Measurements from ENCODE around the gene REXO1.

REXO1 gene

DNA sequence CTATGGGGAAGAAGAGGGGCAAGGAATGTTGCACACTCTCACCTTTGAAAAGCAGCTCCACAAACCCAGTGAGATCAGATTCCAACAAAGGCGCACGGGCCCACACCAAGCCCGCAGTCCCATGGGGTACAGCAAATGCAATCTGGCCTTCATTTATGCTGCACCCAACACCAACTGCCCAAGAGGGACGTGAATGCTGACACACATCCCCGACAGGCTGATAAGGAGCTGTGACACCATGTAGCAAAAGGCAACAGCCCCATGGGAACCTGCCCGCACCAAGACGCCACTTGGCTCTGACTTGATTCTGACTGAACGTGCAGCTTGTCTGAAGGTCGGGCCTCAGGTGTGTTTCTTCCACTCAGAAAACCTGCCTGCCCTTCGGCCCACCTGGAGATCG is 17.3 kb downstream of the REXO1 start:
- no peaks in the 10 kb centered on the region for H3K9me3 ChIP-seq (ENCODE audit: low read depth, low read length)
- peaks cover 3% of the 10 kb centered on the region; the same call in 1 of the 2 replicates for H3K36me3 ChIP-seq (ENCODE audit: insufficient read depth, low read length)
- no peak overlapping the region for H3K4me3 ChIP-seq
- no peak for DNase-seq (ENCODE audit: low read depth, low spot score)
- H3K9ac ChIP-seq (ENCODE audit: insufficient read length): no peak overlapping the region
- TF ChIP-seq POLR2AphosphoS5 (IDR thresholded peaks at IDR 0.05; ENCODE audit: borderline replicate concordance, low read depth, low read length): no peak
- TF ChIP-seq EZH2 (IDR thresholded peaks at IDR 0.05): no peak
- no peak for TF ChIP-seq FOXP2 (optimal IDR thresholded peaks at IDR 0.05; ENCODE audit: control extremely low read depth, extremely low read length, insufficient read depth)
- H3K27ac ChIP-seq: no peak overlapping the region

DNA sequence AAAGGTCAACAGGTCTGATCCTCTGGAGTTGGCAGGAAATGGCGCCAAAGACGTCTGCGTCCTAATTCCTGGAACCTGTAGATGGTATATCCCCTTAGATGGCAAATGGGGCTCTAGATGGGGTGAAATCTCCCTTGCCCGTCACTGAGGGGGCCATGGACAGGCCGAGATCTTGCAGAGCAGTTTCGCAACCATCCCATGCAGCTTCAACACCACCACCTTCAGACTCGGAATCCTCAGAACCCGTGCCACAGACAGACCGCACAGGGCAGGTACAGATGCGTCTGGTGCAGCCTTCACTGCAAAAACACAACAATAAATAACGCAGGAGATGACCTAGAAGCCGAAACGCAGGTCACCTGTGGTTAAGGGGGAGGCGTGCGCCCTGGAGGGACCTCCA is 17.7 kb downstream of the REXO1 start:
- Histone ChIP-seq H3K9me3 (ENCODE audit: low read depth, low read length) (no peaks in the 10 kb centered on the region), H3K4me3 (no peak overlapping the region), H3K36me3 (ENCODE audit: insufficient read depth, low read length) (peaks cover 3% of the 10 kb centered on the region; the same call in 1 of the 2 replicates), H3K27ac (no peak overlapping the region), H3K9ac (ENCODE audit: insufficient read length) (no peak overlapping the region)
- no peak for TF ChIP-seq POLR2AphosphoS5 (IDR thresholded peaks at IDR 0.05; ENCODE audit: borderline replicate concordance, low read depth, low read length)
- DNase-seq (ENCODE audit: low read depth, low spot score): no peak

DNA sequence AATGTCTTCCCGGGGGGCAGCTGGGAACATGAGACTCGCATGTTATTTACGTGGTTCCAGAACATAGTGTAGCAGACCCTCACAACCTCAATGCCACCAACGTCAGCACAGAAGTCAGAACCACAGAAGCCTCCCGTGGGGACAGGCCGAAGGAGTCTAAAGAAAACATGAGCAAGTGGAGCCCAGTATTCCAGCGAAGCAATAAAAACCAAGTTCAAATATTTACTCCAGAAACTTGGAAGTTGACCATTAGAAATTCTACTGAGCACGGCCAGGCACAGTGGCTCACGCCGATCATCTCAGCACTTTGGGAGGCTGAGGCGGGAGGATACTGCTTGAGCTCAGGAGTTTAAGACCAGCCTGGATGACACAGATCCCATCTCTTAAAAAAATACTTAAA is 18.3 kb downstream of the REXO1 start:
- no peak overlapping the region for H3K27ac ChIP-seq
- no peak overlapping the region for H3K4me3 ChIP-seq
- DNase-seq (ENCODE audit: low read depth, low spot score): no peak
- H3K9me3 ChIP-seq (ENCODE audit: low read depth, low read length): no peaks in the 10 kb centered on the region
- TF ChIP-seq FOXP2 (optimal IDR thresholded peaks at IDR 0.05; ENCODE audit: control extremely low read depth, extremely low read length, insufficient read depth) (no peak), EZH2 (IDR thresholded peaks at IDR 0.05) (no peak), POLR2AphosphoS5 (IDR thresholded peaks at IDR 0.05; ENCODE audit: borderline replicate concordance, low read depth, low read length) (no peak)
- no peak overlapping the region for H3K9ac ChIP-seq (ENCODE audit: insufficient read length)
- peaks cover 3% of the 10 kb centered on the region; the same call in 1 of the 2 replicates for H3K36me3 ChIP-seq (ENCODE audit: insufficient read depth, low read length)

DNA sequence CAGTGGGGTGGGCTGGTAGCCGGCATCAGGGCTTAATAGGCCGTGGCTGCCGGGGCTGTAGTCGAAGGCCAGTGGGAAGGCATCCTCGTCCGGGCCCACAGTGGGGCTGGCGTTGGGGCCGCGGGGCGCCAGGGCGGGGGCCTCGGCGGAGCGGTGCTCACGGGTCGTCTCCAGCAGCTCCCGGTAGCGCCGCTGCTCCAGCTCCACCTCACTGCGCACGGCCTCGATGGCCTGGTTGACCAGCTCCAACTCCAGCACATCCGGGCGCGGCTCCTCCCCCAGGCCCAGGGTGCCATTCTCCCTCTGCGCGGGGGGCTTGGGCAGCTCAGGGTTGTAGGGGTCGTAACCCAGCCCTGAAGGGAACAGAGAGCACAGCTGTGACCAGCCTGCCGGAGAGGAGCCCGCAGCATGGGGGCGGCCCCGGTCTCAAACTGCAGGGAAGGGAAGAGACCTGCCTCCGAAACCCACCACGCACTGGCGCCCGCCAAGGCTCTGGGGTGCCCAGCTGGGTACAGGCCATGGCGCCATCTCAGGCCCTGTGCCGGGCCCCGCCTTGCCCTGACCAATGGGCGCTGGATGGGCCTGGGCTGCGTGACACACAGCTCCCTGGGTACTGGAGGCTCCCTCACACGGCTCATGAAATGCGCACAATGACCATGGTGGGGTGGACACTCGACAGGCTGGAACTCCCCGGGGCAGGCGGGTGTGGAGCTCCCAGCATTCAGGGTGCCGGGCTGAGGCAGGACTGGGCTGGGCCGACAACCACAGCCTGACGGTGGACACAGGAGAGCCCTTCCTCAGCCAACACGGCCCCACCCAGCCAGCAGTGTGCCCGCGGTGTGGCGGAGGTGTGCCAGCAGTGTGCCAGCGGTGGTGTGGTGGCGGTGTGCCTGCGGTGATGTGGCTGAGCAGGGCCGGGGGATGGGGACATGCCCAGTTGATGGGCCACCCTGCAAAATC is 19.7 kb downstream of the REXO1 start:
- no peak for DNase-seq (ENCODE audit: low read depth, low spot score)
- Histone ChIP-seq H3K27ac (no peak overlapping the region), H3K4me3 (no peak overlapping the region), H3K9me3 (ENCODE audit: low read depth, low read length) (no peaks in the 10 kb centered on the region), H3K36me3 (ENCODE audit: insufficient read depth, low read length) (peaks cover 3% of the 10 kb centered on the region), H3K9ac (ENCODE audit: insufficient read length) (no peak overlapping the region)
- no peak for TF ChIP-seq FOXP2 (optimal IDR thresholded peaks at IDR 0.05; ENCODE audit: control extremely low read depth, extremely low read length, insufficient read depth)
- TF ChIP-seq POLR2AphosphoS5 (IDR thresholded peaks at IDR 0.05; ENCODE audit: borderline replicate concordance, low read depth, low read length): no peak
- TF ChIP-seq EZH2 (IDR thresholded peaks at IDR 0.05): no peak

DNA sequence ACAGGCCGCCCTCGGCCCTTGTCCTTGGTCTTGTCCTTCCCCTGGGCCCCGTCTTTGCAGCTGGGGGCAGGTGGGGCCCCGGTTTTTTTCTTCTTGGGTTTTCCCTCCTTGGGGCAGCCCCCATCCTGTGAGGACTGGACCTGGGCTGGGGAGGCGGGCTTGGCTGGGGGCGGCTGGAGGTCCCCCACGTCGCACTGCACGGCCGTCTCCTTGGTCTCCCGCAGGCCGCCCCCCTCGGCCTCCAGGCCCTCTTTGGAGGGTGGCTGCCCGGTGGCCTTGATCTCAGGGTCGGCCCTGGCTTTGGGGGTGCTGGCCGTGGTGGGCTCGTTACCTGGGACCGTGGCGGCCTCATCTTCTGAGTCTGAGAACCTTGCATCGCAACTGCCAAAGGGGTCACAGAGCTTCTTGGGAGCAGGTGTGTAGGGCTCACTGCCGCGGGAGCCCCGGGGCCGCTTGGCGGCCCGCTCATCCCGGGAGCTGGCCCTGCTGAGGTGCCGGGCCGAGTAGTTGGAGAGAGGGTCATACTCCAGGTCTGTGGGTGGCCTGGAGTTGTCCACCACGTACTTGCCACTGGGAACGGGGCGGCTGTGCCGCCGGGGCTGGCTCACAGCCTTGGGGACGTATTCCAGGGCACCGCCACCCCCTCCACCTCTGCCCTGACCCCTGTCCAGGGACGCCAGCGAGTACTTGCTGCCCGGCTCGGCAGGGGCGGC is 20.6 kb downstream of the REXO1 start:
- no peak for DNase-seq (ENCODE audit: low read depth, low spot score)
- TF ChIP-seq EZH2 (IDR thresholded peaks at IDR 0.05): no peak
- TF ChIP-seq POLR2AphosphoS5 (IDR thresholded peaks at IDR 0.05; ENCODE audit: borderline replicate concordance, low read depth, low read length): no peak
- no peak for TF ChIP-seq FOXP2 (optimal IDR thresholded peaks at IDR 0.05; ENCODE audit: control extremely low read depth, extremely low read length, insufficient read depth)
- Histone ChIP-seq H3K27ac (no peak overlapping the region), H3K9me3 (ENCODE audit: low read depth, low read length) (no peaks in the 10 kb centered on the region), H3K4me3 (no peak overlapping the region), H3K9ac (ENCODE audit: insufficient read length) (no peak overlapping the region), H3K36me3 (ENCODE audit: insufficient read depth, low read length) (peaks cover 6% of the 10 kb centered on the region)

DNA sequence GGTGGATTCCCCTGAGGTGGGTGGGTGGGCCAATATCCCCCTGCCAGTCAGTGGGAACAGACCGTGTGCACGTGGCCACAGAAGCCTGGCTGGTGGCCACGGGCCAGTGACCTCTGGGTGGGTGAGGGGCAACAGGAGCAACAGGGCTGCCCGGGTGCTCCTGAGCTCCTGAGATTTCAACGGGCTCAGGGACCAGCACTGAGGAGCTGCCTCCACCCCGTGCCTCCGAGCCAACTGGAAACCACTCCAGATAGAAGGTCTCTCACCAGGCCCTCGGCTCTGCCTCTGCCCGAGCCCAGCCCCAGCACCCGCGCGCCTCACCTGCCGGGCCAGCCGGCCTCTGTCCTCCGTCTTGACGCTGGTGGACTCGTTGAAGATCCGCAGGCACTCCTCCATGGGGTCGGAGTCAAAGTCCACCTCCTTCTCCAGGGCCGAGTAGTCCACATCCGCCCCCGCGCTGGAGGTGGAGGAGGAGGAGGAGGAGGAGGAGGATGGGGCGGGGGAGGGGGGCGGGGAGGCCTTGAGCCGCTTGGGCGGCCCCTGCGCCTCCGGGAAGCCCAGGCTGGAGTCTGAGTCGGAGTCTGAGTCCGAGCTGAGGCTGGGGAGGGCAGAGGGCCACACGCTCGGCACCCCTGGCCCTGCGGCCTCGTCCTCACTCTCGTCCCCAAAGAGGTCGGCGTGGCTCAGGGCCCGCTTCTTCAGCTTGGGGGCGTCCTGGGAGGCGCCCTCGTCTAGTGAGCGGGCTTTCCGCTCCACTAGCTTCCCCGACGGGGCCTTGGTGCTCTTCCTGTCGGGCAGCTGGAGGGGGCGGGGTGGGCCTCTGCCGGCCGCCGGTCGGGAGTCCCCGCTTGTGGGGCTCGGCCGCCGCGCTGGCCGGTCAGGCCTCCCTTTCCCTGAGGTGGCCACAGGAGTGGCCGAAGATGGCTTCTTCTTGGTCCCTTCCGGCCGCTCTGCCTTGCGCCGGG is 21.4 kb downstream of the REXO1 start:
- Histone ChIP-seq H3K9ac (ENCODE audit: insufficient read length) (no peak overlapping the region), H3K36me3 (ENCODE audit: insufficient read depth, low read length) (peaks cover 8% of the 10 kb centered on the region), H3K4me3 (no peak overlapping the region), H3K9me3 (ENCODE audit: low read depth, low read length) (no peaks in the 10 kb centered on the region), H3K27ac (no peak overlapping the region)
- DNase-seq (ENCODE audit: low read depth, low spot score): no peak
- TF ChIP-seq EZH2 (IDR thresholded peaks at IDR 0.05) (no peak), POLR2AphosphoS5 (IDR thresholded peaks at IDR 0.05; ENCODE audit: borderline replicate concordance, low read depth, low read length) (no peak), FOXP2 (optimal IDR thresholded peaks at IDR 0.05; ENCODE audit: control extremely low read depth, extremely low read length, insufficient read depth) (no peak)

DNA sequence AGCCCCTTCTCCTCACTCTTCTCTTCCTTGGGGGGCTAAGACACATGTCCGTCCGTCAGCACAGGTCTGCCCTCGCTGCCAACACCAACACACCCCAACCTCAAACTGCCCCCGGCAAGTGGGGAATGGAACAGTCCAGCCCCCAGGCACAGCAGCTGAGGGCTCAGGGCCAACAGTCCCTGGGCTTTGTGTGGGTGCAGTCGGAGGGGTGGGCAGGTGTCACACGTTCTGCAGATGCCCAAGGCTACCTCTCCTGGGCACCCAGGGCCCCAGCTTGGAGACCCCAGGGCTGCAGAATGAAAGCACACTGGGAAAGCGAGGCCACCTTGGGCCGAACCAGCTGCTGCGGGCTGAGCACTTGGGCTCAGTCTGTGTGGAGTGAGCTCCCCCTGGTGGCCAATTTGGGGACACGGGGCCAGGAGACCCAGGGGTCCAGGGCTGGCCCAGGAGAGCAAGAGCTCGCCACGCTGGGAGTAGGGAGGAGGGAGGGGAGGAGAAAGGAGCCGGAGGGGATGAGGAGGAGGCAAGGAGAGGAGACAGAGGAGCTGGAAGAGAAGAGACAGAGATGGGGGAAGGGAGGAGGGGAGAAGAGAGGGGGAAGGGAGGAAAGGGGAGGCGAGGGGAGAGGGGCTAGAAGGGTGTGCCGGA is 22.2 kb downstream of the REXO1 start:
- H3K27ac ChIP-seq: no peak overlapping the region
- no peak overlapping the region for H3K4me3 ChIP-seq
- H3K9ac ChIP-seq (ENCODE audit: insufficient read length): no peak overlapping the region
- no peak for TF ChIP-seq FOXP2 (optimal IDR thresholded peaks at IDR 0.05; ENCODE audit: control extremely low read depth, extremely low read length, insufficient read depth)
- TF ChIP-seq EZH2 (IDR thresholded peaks at IDR 0.05): no peak
- TF ChIP-seq POLR2AphosphoS5 (IDR thresholded peaks at IDR 0.05; ENCODE audit: borderline replicate concordance, low read depth, low read length): no peak
- H3K9me3 ChIP-seq (ENCODE audit: low read depth, low read length): no peaks in the 10 kb centered on the region
- no peak for DNase-seq (ENCODE audit: low read depth, low spot score)
- H3K36me3 ChIP-seq (ENCODE audit: insufficient read depth, low read length): peaks cover 12% of the 10 kb centered on the region
